ENCODE measurements around the gene FMN1. TPM values are rescaled to one million over a fixed set of nuclear protein-coding genes. Genes with fewer than 3 reads are reported as not detected.

Gene FMN1
- total and polyA plus RNA-seq, 2 of the 8 experiments (the other 6 are each of a cell fraction or from before 2014, with no cell fraction given), result 0.27 to 3.7 TPM

GRCh38 chr15:33045066-33045810 is 149.3 kb downstream of the FMN1 start:
- Histone ChIP-seq H3K27me3 (replicated peaks in 1 of 4; ENCODE audit: control insufficient read depth in 3 of 4, extremely low read depth in 1 of 4, insufficient read depth in 3 of 4, low read length in 3 of 4) (no peaks in the 10 kb centered on the region), H3K9ac (replicated peaks in 1 of 4; ENCODE audit: extremely low read depth in 1 of 4, low read depth in 3 of 4, low read length in 3 of 4) (no peak overlapping the region; a peak in 2 of 7 replicates), H3K4me2 (ENCODE audit: insufficient read depth in 1 of 2, low read depth in 2 of 2, low read length in 2 of 2) (no peak overlapping the region), H3K56ac (replicated peaks; ENCODE audit: insufficient read length, low read depth, low read length) (no peak overlapping the region), H3K36me3 (ENCODE audit: control insufficient read depth in 2 of 4, insufficient read depth in 4 of 4, low read length in 3 of 4) (no peaks in the 10 kb centered on the region; a peak in 1 of 8 replicates), H3K18ac (ENCODE audit: extremely low read depth, low read length) (no peak overlapping the region), H4K20me1 (replicated peaks in 1 of 2; ENCODE audit: control insufficient read depth in 1 of 2, insufficient read depth in 2 of 2, low read length in 2 of 2) (no peaks in the 10 kb centered on the region), H3K79me2 (ENCODE audit: control insufficient read depth in 1 of 2, insufficient read depth in 2 of 2, low read length in 2 of 2) (no peaks in the 10 kb centered on the region), H3K4me1 (replicated peaks in 1 of 4; ENCODE audit: control insufficient read depth in 3 of 4, insufficient read depth in 4 of 4, low read length in 3 of 4) (no peaks in the 10 kb centered on the region), H3K27ac (ENCODE audit: low read depth, low read length) (no peak overlapping the region), H2BK5ac (ENCODE audit: low read depth, low read length) (no peak overlapping the region), H2AK5ac (ENCODE audit: low read depth, low read length) (no peak overlapping the region), H4K8ac (ENCODE audit: extremely low read depth, insufficient read depth, low read length) (no peak overlapping the region), H3K4me3 (ENCODE audit: extremely low read depth in 1 of 4, insufficient read depth in 2 of 4, low read depth in 3 of 4, low read length in 4 of 4) (no peak overlapping the region), H3K23ac (ENCODE audit: insufficient read length) (no peak overlapping the region), H3K9me3 (ENCODE audit: insufficient read depth in 2 of 2, low read depth in 1 of 2, low read length in 1 of 2) (peaks cover 32 to 45% of the 10 kb centered on the region in 2 experiments), H4K91ac (replicated peaks; ENCODE audit: insufficient read length, low read length) (no peak overlapping the region), H2BK15ac (ENCODE audit: low read length) (no peak overlapping the region), H3K14ac (ENCODE audit: insufficient read length) (no peak overlapping the region), H4K5ac (ENCODE audit: insufficient read length, low read depth, low read length) (no peak overlapping the region), H3K4ac (replicated peaks; ENCODE audit: insufficient read length, low read depth, low read length) (no peak overlapping the region), H2BK20ac (ENCODE audit: low read length) (no peak overlapping the region), H2BK120ac (replicated peaks; ENCODE audit: low read depth, low read length) (no peak overlapping the region), H2AFZ (ENCODE audit: low read length) (no peak overlapping the region), H3K23me2 (ENCODE audit: low read depth, low read length) (no peaks in the 10 kb centered on the region), H2BK12ac (ENCODE audit: low read depth, low read length) (no peak overlapping the region), H3K79me1 (ENCODE audit: low read depth, low read length) (no peaks in the 10 kb centered on the region)
- DNase-seq (ENCODE audit: low read depth in 1 of 2, low spot score in 2 of 2), result no peak
- no peak for TF ChIP-seq RXRA (IDR thresholded peaks at IDR 0.05; ENCODE audit: insufficient read depth, low read depth, low read length)
- TF ChIP-seq POU5F1 (IDR thresholded peaks at IDR 0.05; ENCODE audit: low read depth, low read length), result no peak
- no peak for TF ChIP-seq CTBP2 (IDR thresholded peaks at IDR 0.05; ENCODE audit: borderline replicate concordance, insufficient read depth, insufficient read length, low read length)
- ChIA-PET CTCF (ENCODE audit: partially characterized antibody) (interaction anchor here (0.6 to 2.2 kb wide), 5 partner anchors 10 to 346 kb away, joined by 3 to 7 read pairs (median 3); no protein-coding TSS in a partner anchor), POLR2A (ENCODE audit: partially characterized antibody) (no interaction called here)
- FAIRE-seq, result no peak
- WGBS, 2 experiments (ENCODE audit: extremely low coverage in 1 of 2, insufficient coverage in 1 of 2, insufficient read length in 1 of 2, insufficient replicate concordance in 2 of 2, low coverage in 1 of 2, low lambda C conversion rate in 2 of 2, missing lambda C conversion rate in 1 of 2), result 93% methylated on average over 8 of the region's 8 CpGs; no CpG with 5 or more reads in 1 of the 2 experiments
